IPS DF 4.7 (cell line): ENCODE measurements around the gene PPM1A.

Experiments
- DNase-seq: peaks from one replicate; pipeline ENCODE4 v3.0.0-alpha.2; 2013; ENCODE audit warnings: low spot score; ENCODE audit errors: extremely low read depth

Gene PPM1A

GRCh38 chr14:60266021-60266937, 17.3 kb downstream of the PPM1A start:
- DNase-seq: no peak

GRCh38 chr14:60272177-60272576, 23.2 kb downstream of the PPM1A start:
- DNase-seq: no peak

- DNase-seq: no peak
These were observed 24.9 kb downstream of the PPM1A start for GRCh38 chr14:60273956-60274355.

GRCh38 chr14:60274448-60274847, 25.4 kb downstream of the PPM1A start:
- no peak for DNase-seq

- no peak for DNase-seq
These were observed 26.9 kb downstream of the PPM1A start for GRCh38 chr14:60275932-60276331.

- DNase-seq: no peak
These were observed 27.3 kb downstream of the PPM1A start for GRCh38 chr14:60276347-60276746.

GRCh38 chr14:60277605-60278190, 28.7 kb downstream of the PPM1A start:
- no peak for DNase-seq

- DNase-seq: peak; percentile 62
These were observed 29.3 kb downstream of the PPM1A start for GRCh38 chr14:60278350-60278749.

GRCh38 chr14:60287452-60287851, 38.4 kb downstream of the PPM1A start:
- DNase-seq: no peak

- no peak for DNase-seq
These were observed 39.3 kb downstream of the PPM1A start for GRCh38 chr14:60288279-60288678.

- no peak for DNase-seq
These were observed 45.5 kb downstream of the PPM1A start for GRCh38 chr14:60294411-60295069.

- DNase-seq: no peak
These were observed 51.0 kb downstream of the PPM1A start for GRCh38 chr14:60300019-60300418.

GRCh38 chr14:60301685-60302084, 52.7 kb downstream of the PPM1A start:
- DNase-seq: no peak

GRCh38 chr14:60302663-60303062, 53.6 kb downstream of the PPM1A start:
- DNase-seq: no peak

GRCh38 chr14:60303745-60304144, 54.7 kb downstream of the PPM1A start:
- no peak for DNase-seq

GRCh38 chr14:60304509-60304908, 55.5 kb downstream of the PPM1A start:
- DNase-seq: no peak

GRCh38 chr14:60309867-60310552, 61.0 kb downstream of the PPM1A start:
- no peak for DNase-seq

- DNase-seq: no peak
These were observed 62.4 kb downstream of the PPM1A start for GRCh38 chr14:60311417-60311816.

GRCh38 chr14:60313093-60313492, 64.1 kb downstream of the PPM1A start:
- DNase-seq: no peak

GRCh38 chr14:60315196-60315990, 66.4 kb downstream of the PPM1A start:
- no peak for DNase-seq

- DNase-seq: no peak
These were observed 68.6 kb downstream of the PPM1A start for GRCh38 chr14:60317609-60318008.
